Peyer's patch (tissue), 4 donors: ENCODE data around the gene WDR7.

Experiments
- POLR2A ChIP-seq, 2 donors: fragments of 450-650 bp; IDR thresholded peaks; one replicate each; pipeline ENCODE4 v1.5.1; 2017; ENCODE audit warnings: antibody characterized with exemption in 2 of 2, mild to moderate bottlenecking in 2 of 2, moderate library complexity in 2 of 2
- TF ChIP-seq, protein P1 (sequence below), 6 experiments: fragments of 450-650 bp in 4 of 6; fragments of 200-600 bp in 2 of 6; sonication (generic) in 1 of 6; IDR thresholded peaks; one replicate each; pipeline ENCODE4 v1.5.1; 2017 to 2019; ENCODE audit warnings: antibody characterized with exemption in 6 of 6, mild to moderate bottlenecking in 3 of 6, moderate library complexity in 1 of 6

DNA sequence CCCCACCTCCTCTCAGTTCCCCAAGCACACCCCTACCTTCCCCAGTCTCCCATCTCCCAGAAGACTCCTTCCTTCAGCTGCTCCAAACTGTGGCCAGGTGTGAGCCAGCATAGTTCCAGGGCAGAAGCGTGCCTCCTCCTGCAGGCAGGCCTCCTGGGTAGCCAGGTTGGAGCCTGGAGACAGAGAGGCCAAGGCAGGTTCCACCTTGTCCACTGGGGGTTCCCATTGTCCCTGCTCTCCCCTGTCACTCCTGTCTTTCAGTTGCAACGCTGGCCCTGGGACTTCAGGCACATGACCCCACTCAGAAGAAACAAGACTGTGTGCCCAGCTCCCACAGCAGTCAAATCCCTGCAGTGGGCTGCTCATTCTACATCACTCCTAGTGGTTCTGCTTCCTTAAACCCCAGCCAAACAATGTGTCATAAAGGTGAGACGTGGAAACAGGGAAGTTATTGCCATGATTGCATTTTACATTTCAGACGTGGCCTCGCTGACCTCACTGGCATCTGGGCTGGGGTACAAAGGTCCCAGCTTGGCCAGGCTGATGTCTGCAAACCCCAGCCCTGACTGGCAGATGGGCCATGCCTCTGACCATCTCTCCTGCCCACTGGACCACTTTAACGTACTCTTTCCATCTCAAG, 399.3 kb downstream of the WDR7 start:
- TF ChIP-seq, protein P1, sequence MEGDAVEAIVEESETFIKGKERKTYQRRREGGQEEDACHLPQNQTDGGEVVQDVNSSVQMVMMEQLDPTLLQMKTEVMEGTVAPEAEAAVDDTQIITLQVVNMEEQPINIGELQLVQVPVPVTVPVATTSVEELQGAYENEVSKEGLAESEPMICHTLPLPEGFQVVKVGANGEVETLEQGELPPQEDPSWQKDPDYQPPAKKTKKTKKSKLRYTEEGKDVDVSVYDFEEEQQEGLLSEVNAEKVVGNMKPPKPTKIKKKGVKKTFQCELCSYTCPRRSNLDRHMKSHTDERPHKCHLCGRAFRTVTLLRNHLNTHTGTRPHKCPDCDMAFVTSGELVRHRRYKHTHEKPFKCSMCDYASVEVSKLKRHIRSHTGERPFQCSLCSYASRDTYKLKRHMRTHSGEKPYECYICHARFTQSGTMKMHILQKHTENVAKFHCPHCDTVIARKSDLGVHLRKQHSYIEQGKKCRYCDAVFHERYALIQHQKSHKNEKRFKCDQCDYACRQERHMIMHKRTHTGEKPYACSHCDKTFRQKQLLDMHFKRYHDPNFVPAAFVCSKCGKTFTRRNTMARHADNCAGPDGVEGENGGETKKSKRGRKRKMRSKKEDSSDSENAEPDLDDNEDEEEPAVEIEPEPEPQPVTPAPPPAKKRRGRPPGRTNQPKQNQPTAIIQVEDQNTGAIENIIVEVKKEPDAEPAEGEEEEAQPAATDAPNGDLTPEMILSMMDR (IDR thresholded peaks at IDR 0.05) = peak in 2 of 6 experiments; percentile 7 to 38
- no peak for TF ChIP-seq POLR2A (IDR thresholded peaks at IDR 0.05)
